Neural progenitor cell (in vitro differentiated cells): ENCODE measurements around the gene ELL. TPM values are rescaled to one million over a fixed set of nuclear protein-coding genes. Genes with fewer than 3 reads are reported as not detected.

ENCODE experiments used
- DNase-seq: peaks from one replicate; pipeline ENCODE4 v3.0.0-alpha.2; 2016; ENCODE audit warnings: low spot score
- H2AFZ ChIP-seq: fragments of 200-600 bp; sonication (generic); replicated peaks from 2 replicates; pipeline ENCODE4 v1.6.1; 2016; ENCODE audit warnings: antibody characterized with exemption
- H3F3A ChIP-seq: fragments of 200-600 bp; sonication (generic); 2 replicates; pipeline ENCODE4 v1.6.1; 2016; ENCODE audit warnings: antibody characterized with exemption, low read depth
- H3K27ac ChIP-seq: fragments of 200-600 bp; sonication (generic); 2 replicates; pipeline ENCODE4 v1.5.1; 2016; ENCODE audit warnings: mild to moderate bottlenecking
- H3K27me3 ChIP-seq: fragments of 200-600 bp; sonication (generic); 2 replicates; pipeline ENCODE4 v1.6.1; 2016; ENCODE audit warnings: mild to moderate bottlenecking, moderate library complexity
- H3K36me3 ChIP-seq: fragments of 200-600 bp; sonication (generic); 2 replicates; pipeline ENCODE4 v1.5.1; 2016
- H3K4me1 ChIP-seq: fragments of 200-600 bp; sonication (generic); 2 replicates; pipeline ENCODE4 v1.6.1; 2016; ENCODE audit warnings: mixed run types
- H3K4me2 ChIP-seq: fragments of 200-600 bp; sonication (generic); 2 replicates; pipeline ENCODE4 v1.6.1; 2016
- H3K4me3 ChIP-seq: fragments of 200-600 bp; sonication (generic); 2 replicates; pipeline ENCODE4 v1.5.1; 2016
- H3K79me2 ChIP-seq: fragments of 200-600 bp; sonication (generic); 2 replicates; pipeline ENCODE4 v1.6.1; 2016; ENCODE audit warnings: low read depth
- H3K9ac ChIP-seq: fragments of 200-600 bp; sonication (generic); 2 replicates; pipeline ENCODE4 v1.6.1; 2016
- H3K9me3 ChIP-seq: fragments of 200-600 bp; sonication (generic); 2 replicates; pipeline ENCODE4 v1.5.1; 2016; ENCODE audit warnings: low read depth
- H4K20me1 ChIP-seq: fragments of 200-600 bp; sonication (generic); 2 replicates; pipeline ENCODE4 v1.6.1; 2016; ENCODE audit warnings: low read depth
- H3K27ac Mint-ChIP-seq: 3 replicates; pipeline ENCODE4 v1.8.0; 2021; ENCODE audit warnings: mixed read lengths
- H3K27me3 Mint-ChIP-seq: 2 replicates; pipeline ENCODE4 v1.8.0; 2022; ENCODE audit warnings: low read depth, mild to moderate bottlenecking, inconsistent platforms, moderate library complexity, mixed read lengths; ENCODE audit not compliant: insufficient read depth
- H3K36me3 Mint-ChIP-seq: 3 replicates; pipeline ENCODE4 v1.8.0; 2021; ENCODE audit warnings: mixed read lengths
- H3K4me1 Mint-ChIP-seq: 3 replicates; pipeline ENCODE4 v1.8.0; 2021; ENCODE audit warnings: mixed read lengths
- H3K4me3 Mint-ChIP-seq: 3 replicates; pipeline ENCODE4 v1.8.0; 2021; ENCODE audit warnings: mild to moderate bottlenecking, moderate library complexity, mixed read lengths
- H3K9me3 Mint-ChIP-seq: 3 replicates; pipeline ENCODE4 v1.8.0; 2020; ENCODE audit warnings: mixed read lengths
- EZH2 ChIP-seq: fragments of 200-600 bp; sonication (generic); IDR thresholded peaks from 2 replicates; pipeline ENCODE4 v1.6.1; 2017; ENCODE audit warnings: antibody characterized with exemption, mild to moderate bottlenecking, moderate library complexity
- EZH2phosphoT487 ChIP-seq: fragments of 200-600 bp; sonication (generic); IDR thresholded peaks from 2 replicates; pipeline ENCODE4 v1.6.1; 2017; ENCODE audit warnings: antibody characterized with exemption
- total RNA-seq: library from RNA; depleted of rRNA; stranded (reverse); fragments of >200 nt; gene quantifications from 2 replicates; pipeline ENCODE4 v1.2.3, GENCODE V29; 2015; ENCODE audit warnings: low replicate concordance
- TF ChIP-seq, protein P1 (sequence below): fragments of 200-600 bp; sonication (generic); IDR thresholded peaks from 2 replicates; pipeline ENCODE4 v1.5.1; 2017; ENCODE audit warnings: antibody characterized with exemption, mild to moderate bottlenecking

Gene ELL
- total RNA-seq, 1 donor from 2014 or later = 2.9 TPM

DNA sequence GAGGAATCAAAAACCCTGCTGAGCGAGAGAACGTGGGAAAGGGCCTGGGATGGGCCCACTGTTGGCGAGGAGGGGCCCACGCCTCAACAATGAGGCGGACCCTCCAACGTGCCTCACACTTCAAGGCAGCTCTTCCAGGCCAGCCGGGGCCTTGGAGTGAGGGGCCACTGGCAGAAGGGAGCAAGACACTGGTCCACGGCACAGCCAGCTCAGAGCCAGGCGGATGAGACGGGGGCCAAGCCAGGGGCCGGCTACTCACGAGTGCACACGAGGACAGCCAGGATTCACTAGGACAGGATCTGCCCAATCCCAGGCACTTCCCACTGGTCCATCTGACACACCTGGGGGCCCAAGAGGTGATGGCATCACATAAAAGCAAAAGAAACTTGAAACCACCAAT, 20.5 kb downstream of the ELL start:
- H3K9ac ChIP-seq = no peak overlapping the region
- Mint-ChIP-seq H3K9me3 (no peaks in the 10 kb centered on the region), H3K4me3 (no peak overlapping the region), H3K27ac (no peak overlapping the region), H3K27me3 (peaks cover 4% of the 10 kb centered on the region), H3K36me3 (no peaks in the 10 kb centered on the region), H3K4me1 (peaks cover 17% of the 10 kb centered on the region)
- TF ChIP-seq, protein P1, sequence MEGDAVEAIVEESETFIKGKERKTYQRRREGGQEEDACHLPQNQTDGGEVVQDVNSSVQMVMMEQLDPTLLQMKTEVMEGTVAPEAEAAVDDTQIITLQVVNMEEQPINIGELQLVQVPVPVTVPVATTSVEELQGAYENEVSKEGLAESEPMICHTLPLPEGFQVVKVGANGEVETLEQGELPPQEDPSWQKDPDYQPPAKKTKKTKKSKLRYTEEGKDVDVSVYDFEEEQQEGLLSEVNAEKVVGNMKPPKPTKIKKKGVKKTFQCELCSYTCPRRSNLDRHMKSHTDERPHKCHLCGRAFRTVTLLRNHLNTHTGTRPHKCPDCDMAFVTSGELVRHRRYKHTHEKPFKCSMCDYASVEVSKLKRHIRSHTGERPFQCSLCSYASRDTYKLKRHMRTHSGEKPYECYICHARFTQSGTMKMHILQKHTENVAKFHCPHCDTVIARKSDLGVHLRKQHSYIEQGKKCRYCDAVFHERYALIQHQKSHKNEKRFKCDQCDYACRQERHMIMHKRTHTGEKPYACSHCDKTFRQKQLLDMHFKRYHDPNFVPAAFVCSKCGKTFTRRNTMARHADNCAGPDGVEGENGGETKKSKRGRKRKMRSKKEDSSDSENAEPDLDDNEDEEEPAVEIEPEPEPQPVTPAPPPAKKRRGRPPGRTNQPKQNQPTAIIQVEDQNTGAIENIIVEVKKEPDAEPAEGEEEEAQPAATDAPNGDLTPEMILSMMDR = no peak
- TF ChIP-seq EZH2 (no peak), EZH2phosphoT487 (no peak)
- no peaks in the 10 kb centered on the region for H3K9me3 ChIP-seq
- peaks cover 40% of the 10 kb centered on the region for H3K79me2 ChIP-seq
- H3K4me1 ChIP-seq = no peaks in the 10 kb centered on the region
- H2AFZ ChIP-seq = no peak overlapping the region
- H3K36me3 ChIP-seq = no peaks in the 10 kb centered on the region
- no peak for DNase-seq
- H3K27ac ChIP-seq = no peak overlapping the region
- H3K27me3 ChIP-seq = no peaks in the 10 kb centered on the region
- no peaks in the 10 kb centered on the region for H3F3A ChIP-seq
- H3K4me2 ChIP-seq = no peak overlapping the region
- H4K20me1 ChIP-seq = peaks cover 90% of the 10 kb centered on the region
- no peak overlapping the region for H3K4me3 ChIP-seq

- Histone ChIP-seq H3K9me3 (no peaks in the 10 kb centered on the region), H3K4me1 (no peaks in the 10 kb centered on the region), H3K4me3 (no peak overlapping the region), H3F3A (no peaks in the 10 kb centered on the region), H3K4me2 (no peak overlapping the region), H4K20me1 (peaks cover 91% of the 10 kb centered on the region), H2AFZ (no peak overlapping the region), H3K36me3 (no peaks in the 10 kb centered on the region), H3K27ac (no peak overlapping the region), H3K9ac (no peak overlapping the region), H3K27me3 (no peaks in the 10 kb centered on the region), H3K79me2 (peaks cover 35% of the 10 kb centered on the region)
- DNase-seq = no peak
- H3K27me3 Mint-ChIP-seq = peaks cover 4% of the 10 kb centered on the region
- no peaks in the 10 kb centered on the region for H3K36me3 Mint-ChIP-seq
- no peak overlapping the region for H3K27ac Mint-ChIP-seq
- TF ChIP-seq EZH2 (no peak), EZH2phosphoT487 (no peak)
- TF ChIP-seq, protein P1 = no peak
- H3K4me3 Mint-ChIP-seq = no peak overlapping the region
- peaks cover 23% of the 10 kb centered on the region for H3K4me1 Mint-ChIP-seq
- H3K9me3 Mint-ChIP-seq = no peaks in the 10 kb centered on the region
Measured at GRCh38 chr19:18500799-18501198, 21.1 kb downstream of the ELL start.

DNA sequence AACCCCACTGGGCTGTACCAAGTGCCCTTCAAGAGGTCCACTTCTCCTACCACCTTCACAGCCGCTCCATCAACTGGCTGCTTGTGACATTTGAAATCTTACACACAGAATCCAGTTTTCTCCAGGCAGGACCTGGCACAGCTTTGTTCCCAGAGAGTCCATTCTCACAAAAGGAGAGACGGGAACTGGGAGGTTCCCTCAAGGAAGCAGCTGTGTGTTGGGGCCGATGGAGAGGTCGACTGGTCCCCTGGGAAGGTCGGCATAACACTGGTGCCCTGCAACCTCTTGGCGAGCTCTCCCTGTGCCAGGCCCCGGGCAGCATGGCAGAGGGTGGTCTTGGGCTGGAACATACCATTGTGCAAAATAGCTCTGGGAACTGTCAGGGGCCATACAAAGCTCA, 21.5 kb downstream of the ELL start:
- no peak overlapping the region for H3K4me3 Mint-ChIP-seq
- Histone ChIP-seq H3F3A (no peaks in the 10 kb centered on the region), H3K4me1 (peaks cover 3% of the 10 kb centered on the region), H4K20me1 (peaks cover 91% of the 10 kb centered on the region), H3K79me2 (peaks cover 35% of the 10 kb centered on the region), H3K4me3 (no peak overlapping the region), H3K36me3 (no peaks in the 10 kb centered on the region), H3K9me3 (no peaks in the 10 kb centered on the region), H3K27me3 (no peaks in the 10 kb centered on the region), H3K9ac (no peak overlapping the region), H2AFZ (no peak overlapping the region), H3K4me2 (no peak overlapping the region), H3K27ac (no peak overlapping the region)
- H3K36me3 Mint-ChIP-seq = no peaks in the 10 kb centered on the region
- H3K27me3 Mint-ChIP-seq = peaks cover 4% of the 10 kb centered on the region
- no peaks in the 10 kb centered on the region for H3K9me3 Mint-ChIP-seq
- H3K27ac Mint-ChIP-seq = no peak overlapping the region
- TF ChIP-seq, protein P1 = no peak
- no peak for TF ChIP-seq EZH2phosphoT487
- TF ChIP-seq EZH2 = no peak
- H3K4me1 Mint-ChIP-seq = peaks cover 25% of the 10 kb centered on the region
- DNase-seq = no peak
